Heart right ventricle (tissue), 16 donors: ENCODE results near the gene ACADM. TPM values are rescaled to one million over a fixed set of nuclear protein-coding genes. Genes with fewer than 3 reads are reported as not detected.

Source experiments
- ATAC-seq, 8 donors: fragments of 200-7000 bp; cut with Tn5 transposase; one replicate each; pipeline ENCODE4 v1.9.1; 2020; ENCODE audit warnings: mild to moderate bottlenecking in 8 of 8, moderate library complexity in 8 of 8, moderate number of reproducible peaks in 1 of 8
- DNase-seq, 2 donors: peaks; one replicate each; pipeline ENCODE4 v3.0.0-alpha.2; 2020
- H3K27ac ChIP-seq, 10 donors: fragments of 200-600 bp; sonication (generic) in 2 of 10; one replicate each; pipeline versions ENCODE4 v1.5.0 to v1.8.0; 2020 to 2022; ENCODE audit warnings: mild to moderate bottlenecking in 3 of 10
- H3K27me3 ChIP-seq, 7 donors: fragments of 200-600 bp; one replicate each; pipeline ENCODE4 v1.8.0; 2021 to 2022; ENCODE audit warnings: mild to moderate bottlenecking in 2 of 7
- H3K36me3 ChIP-seq, 9 donors: fragments of 200-600 bp; sonication (generic) in 1 of 9; one replicate each; pipeline versions ENCODE4 v1.5.0 to v1.8.0; 2020 to 2022; ENCODE audit warnings: mild to moderate bottlenecking in 2 of 9
- H3K4me1 ChIP-seq, 9 donors: fragments of 200-600 bp; sonication (generic) in 1 of 9; one replicate each; pipeline versions ENCODE4 v1.5.0 to v1.8.0; 2020 to 2022; ENCODE audit warnings: mild to moderate bottlenecking in 4 of 9
- H3K4me3 ChIP-seq, 10 donors: fragments of 200-600 bp; sonication (generic) in 2 of 10; one replicate each; pipeline versions ENCODE4 v1.5.0 to v1.8.0; 2020 to 2022; ENCODE audit warnings: mild to moderate bottlenecking in 7 of 10, moderate library complexity in 2 of 10
- H3K9me3 ChIP-seq, 11 donors: fragments of 200-600 bp in 10 of 11; sonication (generic) in 2 of 11; one replicate each; pipeline versions ENCODE4 v1.5.0 to v1.8.0; 2013 to 2022; ENCODE audit warnings: mild to moderate bottlenecking in 2 of 11, control low read depth in 1 of 11, moderate library complexity in 1 of 11
- CTCF ChIP-seq, 9 donors: fragments of 200-600 bp; sonication (generic) in 2 of 9; IDR thresholded peaks; one replicate each; pipeline versions ENCODE4 v1.5.0 to v1.8.0; 2021 to 2022; ENCODE audit warnings: antibody characterized with exemption in 9 of 9, mild to moderate bottlenecking in 5 of 9, moderate library complexity in 1 of 9
- WGBS, 2 donors: extraction: QIAGEN DNeasy Blood & Tissue Kit; methylation state at CpG; one replicate each; pipeline ENCODE4 v1.1.7; 2013; ENCODE audit warnings: inconsistent platforms in 1 of 2; 5-methylcytosine and 5-hydroxymethylcytosine counted together
- intact Hi-C, 10 donors: fragments of 100-400 bp; cut with DNase I; formaldehyde crosslinking; loops; one replicate each; pipeline versions ENCODE4 v1.11.1 to v1.14.2; 2022
- polyA plus RNA-seq, 2 donors: library from polyadenylated mRNA; stranded (reverse); fragments of 200-250 nt; gene quantifications; one replicate each; pipeline ENCODE4 v1.2.3, GENCODE V29; 2013
- total RNA-seq, 10 donors: library from RNA; stranded (reverse); fragmentation: NEBNext Ultra II Directional in 3 of 10; extraction: Animal tissue kit (Norgen Biotek cat#: 25700) in 3 of 10; gene quantifications; one replicate each; pipeline versions ENCODE4 v1.2.1 to v1.2.4, GENCODE V29; 2021 to 2023
- donor health status: Arrhythmogenic right ventricular cardiomyopathy.
- donor health status: ischemic (EF 13 %, LVEDD 7.1; RV severe dilation, severe dysfunction).
- donor health status: healthy with polysubstance abuse.
- donor health status: DM: no; HTN: yes; CAD: no.
- donor health status: DM: no; HTN: no; CAD: no.
- donor health status: ischemic (EF 25% LVEDD 6.9; RV normal size, moderate dysfunction).
- donor health status: ischemic (EF 25% LVEDD 5.7; RV mildly dilated, moderate dysfunction).
- donor health status: healthy.
- donor health status: DM: yes; HTN: yes; CAD: no.
- donor health status: Ischemic cardiomyopathy.
- donor health status: ischemic (EF 35%, LVEDD 5.7; RV mildly dilated, moderate dysfunction).
- donor health status: nonischemic (EF 11% LVEDD 7.7; RV severe dilation, severe dysfunction).
- donor health status: DM: yes; HTN: yes; CAD: no.
- donor health status: PGD.
- donor health status: ischemic (EF 29% LVEDD 5.4; RV normal size, mild dysfunction).
- donor health status: nonischemic (EF 23%, LVEDD 6.1; RV moderate dilation, normal function).

Gene ACADM
- total and polyA plus RNA-seq, 12 donors, result 39.3 to 425 (median 339) TPM

- H3K4me3 ChIP-seq, result no peak overlapping the region
- H3K9me3 ChIP-seq, result no peaks in the 10 kb centered on the region
- H3K27me3 ChIP-seq, result no peaks in the 10 kb centered on the region
- TF ChIP-seq CTCF (IDR thresholded peaks at IDR 0.05), result no peak
- H3K27ac ChIP-seq, result no peak overlapping the region
- intact Hi-C loops, result loop anchor here in 1 of 10 donors (10.0 kb wide), 1 partner anchor 53 kb away; the partner anchor contains the start of gene RABGGTB
- DNase-seq (no peak), ATAC-seq (no peak)
- H3K4me1 ChIP-seq, result peaks cover 0 to 12% (median 9%) of the 10 kb centered on the region in 9 donors
- peaks cover 0 to 59% (median 29%) of the 10 kb centered on the region in 9 donors for H3K36me3 ChIP-seq
- 95 to 97% methylated on average over 4 of the region's 4 CpGs for WGBS, 2 donors
Measured at GRCh38 chr1:75731881-75732280, 7.4 kb downstream of the ACADM start.

GRCh38 chr1:75732703-75733102 is 8.2 kb downstream of the ACADM start:
- ATAC-seq (no peak), DNase-seq (no peak)
- 51 to 92% methylated on average over 1 of the region's 1 CpG for WGBS, 2 donors
- intact Hi-C loops, result loop anchor here in 1 of 10 donors (10.0 kb wide), 1 partner anchor 52 kb away; the partner anchor contains the start of gene RABGGTB
- Histone ChIP-seq H3K36me3 (peaks cover 0 to 67% (median 33%) of the 10 kb centered on the region in 9 donors), H3K9me3 (no peaks in the 10 kb centered on the region), H3K4me3 (no peak overlapping the region), H3K4me1 (peaks cover 0 to 7% (median 1%) of the 10 kb centered on the region in 9 donors), H3K27ac (no peak overlapping the region), H3K27me3 (no peaks in the 10 kb centered on the region)
- TF ChIP-seq CTCF (IDR thresholded peaks at IDR 0.05), result no peak

- Histone ChIP-seq H3K4me3 (no peak overlapping the region), H3K36me3 (peaks cover 0 to 77% (median 41%) of the 10 kb centered on the region in 9 donors), H3K9me3 (no peaks in the 10 kb centered on the region), H3K27me3 (no peaks in the 10 kb centered on the region), H3K4me1 (no peaks in the 10 kb centered on the region), H3K27ac (no peak overlapping the region)
- ATAC-seq (no peak), DNase-seq (no peak)
- no peak for TF ChIP-seq CTCF (IDR thresholded peaks at IDR 0.05)
- intact Hi-C loops, result loop anchor here in 1 of 10 donors (10.0 kb wide), 1 partner anchor 51 kb away; the partner anchor contains the start of gene RABGGTB
- 95 to 97% methylated on average over 5 of the region's 5 CpGs for WGBS, 2 donors
Measured at GRCh38 chr1:75733661-75734060, 9.2 kb downstream of the ACADM start.

- DNase-seq (no peak), ATAC-seq (no peak)
- Histone ChIP-seq H3K27me3 (no peaks in the 10 kb centered on the region), H3K4me1 (no peaks in the 10 kb centered on the region), H3K36me3 (peaks cover 0 to 97% (median 61%) of the 10 kb centered on the region in 9 donors), H3K27ac (no peak overlapping the region), H3K4me3 (no peak overlapping the region), H3K9me3 (no peaks in the 10 kb centered on the region)
- 83 to 91% methylated on average over 1 of the region's 1 CpG for WGBS, 2 donors
- intact Hi-C loops, result loop anchor here in 1 of 10 donors (10.0 kb wide), 1 partner anchor 49 kb away; the partner anchor contains the start of gene RABGGTB
- TF ChIP-seq CTCF (IDR thresholded peaks at IDR 0.05), result no peak
Measured at GRCh38 chr1:75736016-75736415, 11.5 kb downstream of the ACADM start.
